H1 (cell line): ENCODE data around the gene TTC27. TPM values are rescaled to one million over a fixed set of nuclear protein-coding genes. Genes with fewer than 3 reads are reported as not detected.

Experiments used
- RXRA ChIP-seq: IDR thresholded peaks from 2 replicates; pipeline ENCODE4 v1.6.1; 2011; ENCODE audit warnings: low read depth, mild to moderate bottlenecking, low read length, moderate library complexity; ENCODE audit not compliant: insufficient read depth
- polyA plus RNA-seq, 7 experiments: library from polyadenylated mRNA; depleted of rRNA in 3 of 7; stranded (reverse) in 5 of 7; unstranded in 2 of 7; fragments of >200 nt in 5 of 7; fragments of 200-250 nt in 2 of 7; gene quantifications; 1 replicate in 5 of 7; 2 replicates in 1 of 7; 4 replicates in 1 of 7; pipeline versions ENCODE4 v1.2.1 to v1.2.3, GENCODE V29; 2011 to 2013; ENCODE audit warnings: missing spikeins in 2 of 7, mixed read lengths in 2 of 7
- total RNA-seq: library from RNA; stranded (reverse); fragmentation: NEBNext Ultra II Directional; extraction: Animal tissue kit (Norgen Biotek cat#: 25700); gene quantifications from 2 replicates; pipeline ENCODE4 v1.2.1, GENCODE V29; 2021
- TF ChIP-seq, protein P1 (sequence below): fragments of 300-600 bp; sonication (generic); IDR thresholded peaks from 2 replicates; pipeline ENCODE4 v1.7.1; 2012; ENCODE audit warnings: low read length, moderate library complexity, mild to moderate bottlenecking, inconsistent platforms; ENCODE audit not compliant: insufficient replicate concordance
- TF ChIP-seq, protein P2 (sequence below): IDR thresholded peaks from 2 replicates; pipeline ENCODE4 v1.6.1; 2012; ENCODE audit warnings: inconsistent platforms

TTC27 gene
- total and polyA plus RNA-seq, 2 of the 8 experiments (the other 6 are each of a cell fraction or from before 2014, with no cell fraction given): 13.8 to 29.1 TPM

GRCh38 chr2:32802877-32803276, 175.0 kb downstream of the TTC27 start (continued):
- TF ChIP-seq, protein P1, sequence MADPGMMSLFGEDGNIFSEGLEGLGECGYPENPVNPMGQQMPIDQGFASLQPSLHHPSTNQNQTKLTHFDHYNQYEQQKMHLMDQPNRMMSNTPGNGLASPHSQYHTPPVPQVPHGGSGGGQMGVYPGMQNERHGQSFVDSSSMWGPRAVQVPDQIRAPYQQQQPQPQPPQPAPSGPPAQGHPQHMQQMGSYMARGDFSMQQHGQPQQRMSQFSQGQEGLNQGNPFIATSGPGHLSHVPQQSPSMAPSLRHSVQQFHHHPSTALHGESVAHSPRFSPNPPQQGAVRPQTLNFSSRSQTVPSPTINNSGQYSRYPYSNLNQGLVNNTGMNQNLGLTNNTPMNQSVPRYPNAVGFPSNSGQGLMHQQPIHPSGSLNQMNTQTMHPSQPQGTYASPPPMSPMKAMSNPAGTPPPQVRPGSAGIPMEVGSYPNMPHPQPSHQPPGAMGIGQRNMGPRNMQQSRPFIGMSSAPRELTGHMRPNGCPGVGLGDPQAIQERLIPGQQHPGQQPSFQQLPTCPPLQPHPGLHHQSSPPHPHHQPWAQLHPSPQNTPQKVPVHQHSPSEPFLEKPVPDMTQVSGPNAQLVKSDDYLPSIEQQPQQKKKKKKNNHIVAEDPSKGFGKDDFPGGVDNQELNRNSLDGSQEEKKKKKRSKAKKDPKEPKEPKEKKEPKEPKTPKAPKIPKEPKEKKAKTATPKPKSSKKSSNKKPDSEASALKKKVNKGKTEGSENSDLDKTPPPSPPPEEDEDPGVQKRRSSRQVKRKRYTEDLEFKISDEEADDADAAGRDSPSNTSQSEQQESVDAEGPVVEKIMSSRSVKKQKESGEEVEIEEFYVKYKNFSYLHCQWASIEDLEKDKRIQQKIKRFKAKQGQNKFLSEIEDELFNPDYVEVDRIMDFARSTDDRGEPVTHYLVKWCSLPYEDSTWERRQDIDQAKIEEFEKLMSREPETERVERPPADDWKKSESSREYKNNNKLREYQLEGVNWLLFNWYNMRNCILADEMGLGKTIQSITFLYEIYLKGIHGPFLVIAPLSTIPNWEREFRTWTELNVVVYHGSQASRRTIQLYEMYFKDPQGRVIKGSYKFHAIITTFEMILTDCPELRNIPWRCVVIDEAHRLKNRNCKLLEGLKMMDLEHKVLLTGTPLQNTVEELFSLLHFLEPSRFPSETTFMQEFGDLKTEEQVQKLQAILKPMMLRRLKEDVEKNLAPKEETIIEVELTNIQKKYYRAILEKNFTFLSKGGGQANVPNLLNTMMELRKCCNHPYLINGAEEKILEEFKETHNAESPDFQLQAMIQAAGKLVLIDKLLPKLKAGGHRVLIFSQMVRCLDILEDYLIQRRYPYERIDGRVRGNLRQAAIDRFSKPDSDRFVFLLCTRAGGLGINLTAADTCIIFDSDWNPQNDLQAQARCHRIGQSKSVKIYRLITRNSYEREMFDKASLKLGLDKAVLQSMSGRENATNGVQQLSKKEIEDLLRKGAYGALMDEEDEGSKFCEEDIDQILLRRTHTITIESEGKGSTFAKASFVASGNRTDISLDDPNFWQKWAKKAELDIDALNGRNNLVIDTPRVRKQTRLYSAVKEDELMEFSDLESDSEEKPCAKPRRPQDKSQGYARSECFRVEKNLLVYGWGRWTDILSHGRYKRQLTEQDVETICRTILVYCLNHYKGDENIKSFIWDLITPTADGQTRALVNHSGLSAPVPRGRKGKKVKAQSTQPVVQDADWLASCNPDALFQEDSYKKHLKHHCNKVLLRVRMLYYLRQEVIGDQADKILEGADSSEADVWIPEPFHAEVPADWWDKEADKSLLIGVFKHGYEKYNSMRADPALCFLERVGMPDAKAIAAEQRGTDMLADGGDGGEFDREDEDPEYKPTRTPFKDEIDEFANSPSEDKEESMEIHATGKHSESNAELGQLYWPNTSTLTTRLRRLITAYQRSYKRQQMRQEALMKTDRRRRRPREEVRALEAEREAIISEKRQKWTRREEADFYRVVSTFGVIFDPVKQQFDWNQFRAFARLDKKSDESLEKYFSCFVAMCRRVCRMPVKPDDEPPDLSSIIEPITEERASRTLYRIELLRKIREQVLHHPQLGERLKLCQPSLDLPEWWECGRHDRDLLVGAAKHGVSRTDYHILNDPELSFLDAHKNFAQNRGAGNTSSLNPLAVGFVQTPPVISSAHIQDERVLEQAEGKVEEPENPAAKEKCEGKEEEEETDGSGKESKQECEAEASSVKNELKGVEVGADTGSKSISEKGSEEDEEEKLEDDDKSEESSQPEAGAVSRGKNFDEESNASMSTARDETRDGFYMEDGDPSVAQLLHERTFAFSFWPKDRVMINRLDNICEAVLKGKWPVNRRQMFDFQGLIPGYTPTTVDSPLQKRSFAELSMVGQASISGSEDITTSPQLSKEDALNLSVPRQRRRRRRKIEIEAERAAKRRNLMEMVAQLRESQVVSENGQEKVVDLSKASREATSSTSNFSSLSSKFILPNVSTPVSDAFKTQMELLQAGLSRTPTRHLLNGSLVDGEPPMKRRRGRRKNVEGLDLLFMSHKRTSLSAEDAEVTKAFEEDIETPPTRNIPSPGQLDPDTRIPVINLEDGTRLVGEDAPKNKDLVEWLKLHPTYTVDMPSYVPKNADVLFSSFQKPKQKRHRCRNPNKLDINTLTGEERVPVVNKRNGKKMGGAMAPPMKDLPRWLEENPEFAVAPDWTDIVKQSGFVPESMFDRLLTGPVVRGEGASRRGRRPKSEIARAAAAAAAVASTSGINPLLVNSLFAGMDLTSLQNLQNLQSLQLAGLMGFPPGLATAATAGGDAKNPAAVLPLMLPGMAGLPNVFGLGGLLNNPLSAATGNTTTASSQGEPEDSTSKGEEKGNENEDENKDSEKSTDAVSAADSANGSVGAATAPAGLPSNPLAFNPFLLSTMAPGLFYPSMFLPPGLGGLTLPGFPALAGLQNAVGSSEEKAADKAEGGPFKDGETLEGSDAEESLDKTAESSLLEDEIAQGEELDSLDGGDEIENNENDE: no peak
- no peak for TF ChIP-seq RXRA
- TF ChIP-seq, protein P2, sequence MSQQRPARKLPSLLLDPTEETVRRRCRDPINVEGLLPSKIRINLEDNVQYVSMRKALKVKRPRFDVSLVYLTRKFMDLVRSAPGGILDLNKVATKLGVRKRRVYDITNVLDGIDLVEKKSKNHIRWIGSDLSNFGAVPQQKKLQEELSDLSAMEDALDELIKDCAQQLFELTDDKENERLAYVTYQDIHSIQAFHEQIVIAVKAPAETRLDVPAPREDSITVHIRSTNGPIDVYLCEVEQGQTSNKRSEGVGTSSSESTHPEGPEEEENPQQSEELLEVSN: no peak
